Stimulated activated CD8-positive, alpha-beta memory T cell treated with anti-CD3 and anti-CD28 coated beads, Interleukin-7, amount 100 ng/mL, for 24 hours (primary cell): ENCODE measurements around the gene ANKRD18B.
"Not testable (repeated sequence)": the region's sequence is repeated elsewhere in the genome, so short reads cannot be mapped to it uniquely, and the experiment has no call there.

Source experiments
- DNase-seq: peaks from one replicate; pipeline ENCODE4 v3.0.0-alpha.2; 2020; ENCODE audit warnings: low read depth

The ANKRD18B gene

GRCh38 chr9:33523397-33524305 is at the start of gene ANKRD18B:
TSS of gene ANKRD18B (plus strand) at chr9:33524251. CDS start at chr9:33524490, 239 bp downstream.
- not testable (repeated sequence) for DNase-seq

GRCh38 chr9:33475357-33475756 is 48.7 kb upstream of the ANKRD18B start:
- no peak for DNase-seq

- DNase-seq: no peak
These were observed 47.5 kb upstream of the ANKRD18B start for GRCh38 chr9:33476503-33476902.

GRCh38 chr9:33480106-33480505 is 43.9 kb upstream of the ANKRD18B start:
- no peak for DNase-seq

GRCh38 chr9:33480976-33481375 is 43.1 kb upstream of the ANKRD18B start:
- DNase-seq: no peak

GRCh38 chr9:33485312-33485711 is 38.7 kb upstream of the ANKRD18B start:
- not testable (repeated sequence) for DNase-seq

GRCh38 chr9:33489066-33489465 is 35.0 kb upstream of the ANKRD18B start:
- DNase-seq: no peak

- not testable (repeated sequence) for DNase-seq
These were observed 30.2 kb upstream of the ANKRD18B start for GRCh38 chr9:33493819-33494218.

GRCh38 chr9:33498387-33498786 is 25.7 kb upstream of the ANKRD18B start:
- no peak for DNase-seq

GRCh38 chr9:33506626-33507370 is 17.3 kb upstream of the ANKRD18B start:
- DNase-seq: no peak

- no peak for DNase-seq
These were observed 13.5 kb upstream of the ANKRD18B start for GRCh38 chr9:33510262-33511183.

- DNase-seq: not testable (repeated sequence)
These were observed 12.9 kb upstream of the ANKRD18B start for GRCh38 chr9:33511184-33511517.

- DNase-seq: not testable (repeated sequence)
These were observed 11.5 kb upstream of the ANKRD18B start for GRCh38 chr9:33512535-33512934.

GRCh38 chr9:33515342-33515995 is 8.6 kb upstream of the ANKRD18B start:
- DNase-seq: not testable (repeated sequence)

GRCh38 chr9:33516397-33516796 is 7.7 kb upstream of the ANKRD18B start:
- not testable (repeated sequence) for DNase-seq

- no peak for DNase-seq
These were observed 6.7 kb upstream of the ANKRD18B start for GRCh38 chr9:33517373-33517772.

- not testable (repeated sequence) for DNase-seq
These were observed 6.0 kb upstream of the ANKRD18B start for GRCh38 chr9:33517934-33518577.

- DNase-seq: not testable (repeated sequence)
These were observed 2.2 kb upstream of the ANKRD18B start for GRCh38 chr9:33521861-33522260.

- DNase-seq: no peak
These were observed 376 bp downstream of the ANKRD18B start for GRCh38 chr9:33524306-33524947.

- not testable (repeated sequence) for DNase-seq
These were observed 4.0 kb downstream of the ANKRD18B start for GRCh38 chr9:33528069-33528468.
